GM12878 (cell line): ENCODE data around the gene DPP9. TPM values are rescaled to one million over a fixed set of nuclear protein-coding genes. Genes with fewer than 3 reads are reported as not detected.

Experiments used
- ATAC-seq: fragments of 200-7000 bp; cut with Tn5 transposase; 3 replicates; pipeline ENCODE4 v1.9.1; 2020; ENCODE audit warnings: mild to moderate bottlenecking, moderate library complexity
- BruUV-seq: library from RNA; stranded (reverse); fragments of 400-500 nt; replicated peaks from 2 replicates; lab custom pipeline; 2021; lab: Mats Ljungman, UMichigan
- CTCF ChIA-PET: fragments of 300-600 bp; sonication (Branson Sonifier 250); formaldehyde crosslinking; extraction: SDS; loops from one replicate; lab custom pipeline; 2021; ENCODE audit warnings: inconsistent platforms; lab: Yijun Ruan, JAX
- POLR2A ChIA-PET: fragments of 350-600 bp; formaldehyde crosslinking; extraction: SDS; loops from one replicate; lab custom pipeline; 2021; ENCODE audit warnings: inconsistent platforms; lab: Charles Lee
- RAD21 ChIA-PET: fragments of 300-600 bp; sonication (Branson Sonifier 250); formaldehyde crosslinking; loops from one replicate; lab custom pipeline; 2023; ENCODE audit warnings: antibody characterized with exemption; ENCODE audit not compliant: unreplicated experiment; lab: Charles Lee
- SMC1A ChIA-PET: fragments of 300-600 bp; sonication (Branson Sonifier 250); formaldehyde crosslinking; loops from one replicate; lab custom pipeline; 2023; ENCODE audit not compliant: unreplicated experiment, uncharacterized antibody; lab: Charles Lee
- DNase-seq: peaks from one replicate; pipeline ENCODE4 v3.0.0-alpha.2; 2011; ENCODE audit warnings: low read depth, low spot score
- FAIRE-seq: peaks from 3 replicates; lab custom pipeline; 2011; peaks lifted over from hg19 to GRCh38; lab: Jason Lieb, UNC
- H2AFZ ChIP-seq: 2 replicates; pipeline ENCODE4 v1.6.0; 2011; ENCODE audit warnings: low read depth, low read length, control low read depth; ENCODE audit not compliant: control insufficient read depth
- H3K27ac ChIP-seq: 2 replicates; pipeline ENCODE4 v1.5.1; 2011; ENCODE audit warnings: control low read depth; ENCODE audit not compliant: control insufficient read depth, insufficient read depth
- H3K27me3 ChIP-seq, 2 experiments: replicated peaks in 1 of 2; 2 replicates each; pipeline versions ENCODE4 v1.6.0 to v1.6.1; 2011; ENCODE audit warnings: low read length in 1 of 2; ENCODE audit not compliant: control insufficient read depth in 2 of 2, insufficient read depth in 2 of 2
- H3K36me3 ChIP-seq, 2 experiments: 2 replicates each; pipeline ENCODE4 v1.5.1; 2011; ENCODE audit warnings: low read length in 1 of 2; ENCODE audit not compliant: control insufficient read depth in 2 of 2, insufficient read depth in 2 of 2
- H3K4me1 ChIP-seq: 2 replicates; pipeline ENCODE4 v1.6.1; 2011; ENCODE audit warnings: mild to moderate bottlenecking, low read length, moderate library complexity, mixed read lengths; ENCODE audit not compliant: control insufficient read depth, insufficient read depth
- H3K4me2 ChIP-seq: 2 replicates; pipeline ENCODE4 v1.6.0; 2011; ENCODE audit warnings: control low read depth; ENCODE audit not compliant: control insufficient read depth, insufficient read depth
- H3K4me3 ChIP-seq: fragments of 200-600 bp; sonication (generic); 2 replicates; pipeline ENCODE4 v1.5.1; 2016
- H3K79me2 ChIP-seq: 2 replicates; pipeline ENCODE4 v1.6.0; 2011; ENCODE audit warnings: low read length; ENCODE audit not compliant: control insufficient read depth, insufficient read depth
- H3K9ac ChIP-seq: 2 replicates; pipeline ENCODE4 v1.8.0; 2011; ENCODE audit warnings: low read length, control low read depth, mixed read lengths; ENCODE audit not compliant: control insufficient read depth, insufficient read depth
- H3K9me3 ChIP-seq: replicated peaks from 3 replicates; pipeline ENCODE4 v1.5.1; 2011; ENCODE audit warnings: mild to moderate bottlenecking, low read length; ENCODE audit not compliant: control insufficient read depth, insufficient read depth
- H4K20me1 ChIP-seq: 2 replicates; pipeline ENCODE4 v1.6.0; 2011; ENCODE audit not compliant: control insufficient read depth, insufficient read depth
- CBFB ChIP-seq: IDR thresholded peaks from 2 replicates; pipeline ENCODE4 v1.6.1; 2016; ENCODE audit warnings: antibody characterized with exemption, low read depth
- FOXK2 ChIP-seq: fragments of 450-650 bp; IDR thresholded peaks from 2 replicates; pipeline ENCODE4 v1.6.1; 2017; ENCODE audit warnings: mild to moderate bottlenecking, moderate library complexity
- HCFC1 ChIP-seq: fragments of 150-350 bp; IDR thresholded peaks from 2 replicates; pipeline ENCODE4 v1.6.1; 2014; ENCODE audit warnings: low read length
- IKZF2 ChIP-seq, 2 experiments: fragments of 450-650 bp; IDR thresholded peaks; 2 replicates each; pipeline ENCODE4 v1.6.1; 2017; ENCODE audit warnings: mild to moderate bottlenecking in 2 of 2, moderate library complexity in 2 of 2
- NRF1 ChIP-seq: conservative IDR thresholded peaks from 2 replicates; pipeline ENCODE4 v1.6.1; 2011; ENCODE audit warnings: mild to moderate bottlenecking, low read depth, low read length, improper control_type of control experiment
- REST ChIP-seq: IDR thresholded peaks from 2 replicates; pipeline ENCODE4 v1.6.1; 2012; ENCODE audit warnings: mild to moderate bottlenecking, low read depth, low read length
- RFX5 ChIP-seq: IDR thresholded peaks from 2 replicates; pipeline ENCODE4 v1.6.1; 2011; ENCODE audit warnings: low read depth, low read length, improper control_type of control experiment
- RUNX3 ChIP-seq: IDR thresholded peaks from 2 replicates; pipeline ENCODE4 v1.6.1; 2012; ENCODE audit warnings: low read length, inconsistent platforms
- SIN3A ChIP-seq: IDR thresholded peaks from 2 replicates; pipeline ENCODE4 v1.6.1; 2012; ENCODE audit warnings: low read depth, low read length, improper control_type of control experiment
- STAT3 ChIP-seq: IDR thresholded peaks from 2 replicates; pipeline ENCODE4 v1.6.1; 2011; ENCODE audit warnings: low read depth, low read length, improper control_type of control experiment
- ZNF622 ChIP-seq: fragments of 450-650 bp; IDR thresholded peaks from 2 replicates; pipeline ENCODE4 v1.6.1; 2017; ENCODE audit warnings: mild to moderate bottlenecking, inconsistent platforms
- WGBS: methylation state at CpG from one replicate; pipeline ENCODE4 v1.1.6; 2016; ENCODE audit warnings: low lambda C conversion rate; ENCODE audit not compliant: insufficient replicate concordance, insufficient coverage; ENCODE audit errors: missing lambda C conversion rate; 5-methylcytosine and 5-hydroxymethylcytosine counted together
- in situ Hi-C: fragments of 300-500 bp; cut with MboI; formaldehyde crosslinking; loops from 9 replicates; pipeline ENCODE4 v1.14.3; 2018; ENCODE audit warnings: mixed read lengths
- intact Hi-C: fragments of 100-400 bp; cut with micrococcal nuclease; formaldehyde crosslinking; loops from one replicate; pipeline ENCODE4 v1.14.2; 2022; ENCODE audit not compliant: unreplicated experiment
- polyA plus RNA-seq, 11 experiments: library from polyadenylated mRNA; depleted of rRNA in 4 of 11; unstranded in 6 of 11; stranded (reverse) in 5 of 11; fragments of >200 nt; fragmentation: Nextera tagmentation in 4 of 11; fragmentation: Illumina TruSeq in 1 of 11; extraction: Ambion mirVana in 4 of 11; extraction: Trizol in 1 of 11; gene quantifications; 1 replicate in 1 of 11; 2 replicates in 10 of 11; pipeline versions ENCODE4 v1.2.1 to v1.2.3, GENCODE V29; 2011 to 2016; ENCODE audit warnings: inconsistent platforms in 2 of 11, missing spikeins in 2 of 11, low read depth in 1 of 11
- total RNA-seq, 4 experiments: library from RNA; depleted of rRNA in 3 of 4; stranded (reverse); fragments of >200 nt in 3 of 4; fragmentation: Illumina TruSeq in 1 of 4; extraction: Trizol in 1 of 4; gene quantifications; 2 replicates each; pipeline versions ENCODE4 v1.2.1 to v1.2.3, GENCODE V29; 2013 to 2021
- TF ChIP-seq, protein P1 (sequence below): fragments of 450-650 bp; IDR thresholded peaks from 2 replicates; pipeline ENCODE4 v1.6.1; 2018; ENCODE audit warnings: borderline replicate concordance, mild to moderate bottlenecking; ENCODE audit not compliant: partially characterized antibody
- TF ChIP-seq, protein P2 (sequence below): IDR thresholded peaks from 2 replicates; pipeline ENCODE4 v1.6.1; 2012; ENCODE audit warnings: improper control_type of control experiment, low read depth, low read length; ENCODE audit not compliant: insufficient replicate concordance

The DPP9 gene
- total and polyA plus RNA-seq, 10 of the 15 experiments (the other 5 are each of a cell fraction or from before 2014, with no cell fraction given) = 0.64 to 58.6 (median 27.6) TPM

- no peaks in the 10 kb centered on the region for H4K20me1 ChIP-seq
- no peaks in the 10 kb centered on the region for H3K9me3 ChIP-seq
- intact Hi-C loops = loop anchor here (2.0 kb wide), 1 partner anchor 39 kb away; no protein-coding TSS in a partner anchor
- DNase-seq (peak; percentile 33), FAIRE-seq (peak; percentile 74), ATAC-seq (peak; percentile 99)
- no peaks in the 10 kb centered on the region for H3K4me1 ChIP-seq
- BruUV-seq = no TSS peak
- no peaks in the 10 kb centered on the region for H3K27me3 ChIP-seq
- in situ Hi-C loops = no loop called here
- peak within 1 kb of the TSS; percentile 86 for H3K9ac ChIP-seq
- peaks cover 16% of the 10 kb centered on the region for H3K79me2 ChIP-seq
- H2AFZ ChIP-seq = peak within 1 kb of the TSS; percentile 65
- ChIA-PET SMC1A (no interaction called here), POLR2A (interaction anchor here (1.2 kb wide), 1 partner anchor 30 kb away, joined by 3 read pairs; no protein-coding TSS in a partner anchor), CTCF (no interaction called here), RAD21 (no interaction called here)
- H3K4me3 ChIP-seq = peak within 1 kb of the TSS; percentile 84
- H3K36me3 ChIP-seq = peaks cover 3 to 12% of the 10 kb centered on the region in 2 experiments; a peak in 2 of 4 replicates
- H3K27ac ChIP-seq = peak within 1 kb of the TSS; percentile 38
- WGBS = under 1% methylated on average over 48 of the region's 75 CpGs
- peak within 1 kb of the TSS; percentile 90 for H3K4me2 ChIP-seq
- TF ChIP-seq SIN3A (0 out of 2 replicates have a peak, but pooled peaks have one; percentile 52), IKZF2 (IDR thresholded peaks at IDR 0.05) (no peak), FOXK2 (no peak), CBFB (no peak), RUNX3 (no peak), NRF1 (no peak), STAT3 (no peak), RFX5 (no peak), REST (no peak), ZNF622 (no peak), HCFC1 (peak; percentile 59)
- TF ChIP-seq, protein P1, sequence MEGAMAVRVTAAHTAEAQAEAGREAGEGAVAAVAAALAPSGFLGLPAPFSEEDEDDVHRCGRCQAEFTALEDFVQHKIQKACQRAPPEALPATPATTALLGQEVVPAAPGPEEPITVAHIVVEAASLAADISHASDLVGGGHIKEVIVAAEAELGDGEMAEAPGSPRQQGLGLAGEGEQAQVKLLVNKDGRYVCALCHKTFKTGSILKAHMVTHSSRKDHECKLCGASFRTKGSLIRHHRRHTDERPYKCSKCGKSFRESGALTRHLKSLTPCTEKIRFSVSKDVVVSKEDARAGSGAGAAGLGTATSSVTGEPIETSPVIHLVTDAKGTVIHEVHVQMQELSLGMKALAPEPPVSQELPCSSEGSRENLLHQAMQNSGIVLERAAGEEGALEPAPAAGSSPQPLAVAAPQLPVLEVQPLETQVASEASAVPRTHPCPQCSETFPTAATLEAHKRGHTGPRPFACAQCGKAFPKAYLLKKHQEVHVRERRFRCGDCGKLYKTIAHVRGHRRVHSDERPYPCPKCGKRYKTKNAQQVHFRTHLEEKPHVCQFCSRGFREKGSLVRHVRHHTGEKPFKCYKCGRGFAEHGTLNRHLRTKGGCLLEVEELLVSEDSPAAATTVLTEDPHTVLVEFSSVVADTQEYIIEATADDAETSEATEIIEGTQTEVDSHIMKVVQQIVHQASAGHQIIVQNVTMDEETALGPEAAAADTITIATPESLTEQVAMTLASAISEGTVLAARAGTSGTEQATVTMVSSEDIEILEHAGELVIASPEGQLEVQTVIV = no peak
- TF ChIP-seq, protein P2, sequence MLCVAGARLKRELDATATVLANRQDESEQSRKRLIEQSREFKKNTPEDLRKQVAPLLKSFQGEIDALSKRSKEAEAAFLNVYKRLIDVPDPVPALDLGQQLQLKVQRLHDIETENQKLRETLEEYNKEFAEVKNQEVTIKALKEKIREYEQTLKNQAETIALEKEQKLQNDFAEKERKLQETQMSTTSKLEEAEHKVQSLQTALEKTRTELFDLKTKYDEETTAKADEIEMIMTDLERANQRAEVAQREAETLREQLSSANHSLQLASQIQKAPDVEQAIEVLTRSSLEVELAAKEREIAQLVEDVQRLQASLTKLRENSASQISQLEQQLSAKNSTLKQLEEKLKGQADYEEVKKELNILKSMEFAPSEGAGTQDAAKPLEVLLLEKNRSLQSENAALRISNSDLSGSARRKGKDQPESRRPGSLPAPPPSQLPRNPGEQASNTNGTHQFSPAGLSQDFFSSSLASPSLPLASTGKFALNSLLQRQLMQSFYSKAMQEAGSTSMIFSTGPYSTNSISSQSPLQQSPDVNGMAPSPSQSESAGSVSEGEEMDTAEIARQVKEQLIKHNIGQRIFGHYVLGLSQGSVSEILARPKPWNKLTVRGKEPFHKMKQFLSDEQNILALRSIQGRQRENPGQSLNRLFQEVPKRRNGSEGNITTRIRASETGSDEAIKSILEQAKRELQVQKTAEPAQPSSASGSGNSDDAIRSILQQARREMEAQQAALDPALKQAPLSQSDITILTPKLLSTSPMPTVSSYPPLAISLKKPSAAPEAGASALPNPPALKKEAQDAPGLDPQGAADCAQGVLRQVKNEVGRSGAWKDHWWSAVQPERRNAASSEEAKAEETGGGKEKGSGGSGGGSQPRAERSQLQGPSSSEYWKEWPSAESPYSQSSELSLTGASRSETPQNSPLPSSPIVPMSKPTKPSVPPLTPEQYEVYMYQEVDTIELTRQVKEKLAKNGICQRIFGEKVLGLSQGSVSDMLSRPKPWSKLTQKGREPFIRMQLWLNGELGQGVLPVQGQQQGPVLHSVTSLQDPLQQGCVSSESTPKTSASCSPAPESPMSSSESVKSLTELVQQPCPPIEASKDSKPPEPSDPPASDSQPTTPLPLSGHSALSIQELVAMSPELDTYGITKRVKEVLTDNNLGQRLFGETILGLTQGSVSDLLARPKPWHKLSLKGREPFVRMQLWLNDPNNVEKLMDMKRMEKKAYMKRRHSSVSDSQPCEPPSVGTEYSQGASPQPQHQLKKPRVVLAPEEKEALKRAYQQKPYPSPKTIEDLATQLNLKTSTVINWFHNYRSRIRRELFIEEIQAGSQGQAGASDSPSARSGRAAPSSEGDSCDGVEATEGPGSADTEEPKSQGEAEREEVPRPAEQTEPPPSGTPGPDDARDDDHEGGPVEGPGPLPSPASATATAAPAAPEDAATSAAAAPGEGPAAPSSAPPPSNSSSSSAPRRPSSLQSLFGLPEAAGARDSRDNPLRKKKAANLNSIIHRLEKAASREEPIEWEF = no peak
Measured at GRCh38 chr19:4669723-4670480, 53.7 kb downstream of the DPP9 start, which contains the start of gene MYDGF. MYDGF (minus strand) TSS chr19:4670342; CDS start chr19:4670334, 8 bp downstream.
